Hematopoietic multipotent progenitor cell treated with erythropoietin and hydrocortisone succinate and interleukin-3 and kit ligand, for 8 days (in vitro differentiated cells): ENCODE data around the gene RSPO3.

Experiments used
- DNase-seq: peaks from one replicate; pipeline ENCODE4 v3.0.0-alpha.2; 2015

The RSPO3 gene

GRCh38 chr6:127114214-127114760 lies 4.2 kb upstream of the RSPO3 start:
- DNase-seq, result no peak

GRCh38 chr6:127115084-127115655 lies 3.3 kb upstream of the RSPO3 start:
- no peak for DNase-seq

GRCh38 chr6:127115746-127116145 lies 2.7 kb upstream of the RSPO3 start:
- no peak for DNase-seq

GRCh38 chr6:127117979-127118297 lies 533 bp upstream of the RSPO3 start:
- DNase-seq, result no peak

- DNase-seq, result no peak
These were observed 891 bp downstream of the RSPO3 start for GRCh38 chr6:127119102-127120022.

- no peak for DNase-seq
These were observed 1.7 kb downstream of the RSPO3 start for GRCh38 chr6:127120023-127120786.

GRCh38 chr6:127120787-127121636 lies 2.5 kb downstream of the RSPO3 start:
- peak; percentile 46 for DNase-seq

- no peak for DNase-seq
These were observed 3.1 kb downstream of the RSPO3 start for GRCh38 chr6:127121637-127121960.

- no peak for DNase-seq
These were observed 5.7 kb downstream of the RSPO3 start for GRCh38 chr6:127124172-127124571.

GRCh38 chr6:127124680-127125079 lies 6.2 kb downstream of the RSPO3 start:
- DNase-seq, result no peak

- no peak for DNase-seq
These were observed 9.6 kb downstream of the RSPO3 start for GRCh38 chr6:127128066-127128465.

GRCh38 chr6:127129251-127129650 lies 10.8 kb downstream of the RSPO3 start:
- DNase-seq, result no peak

- DNase-seq, result no peak
These were observed 12.8 kb downstream of the RSPO3 start for GRCh38 chr6:127131275-127131674.

GRCh38 chr6:127131772-127132376 lies 13.4 kb downstream of the RSPO3 start:
- no peak for DNase-seq

GRCh38 chr6:127134136-127134535 lies 15.7 kb downstream of the RSPO3 start:
- DNase-seq, result no peak

GRCh38 chr6:127136786-127137185 lies 18.3 kb downstream of the RSPO3 start:
- DNase-seq, result no peak

- DNase-seq, result no peak
These were observed 28.5 kb downstream of the RSPO3 start for GRCh38 chr6:127146932-127147331.

- no peak for DNase-seq
These were observed 29.1 kb downstream of the RSPO3 start for GRCh38 chr6:127147534-127147933.

GRCh38 chr6:127148511-127148910 lies 30.0 kb downstream of the RSPO3 start:
- no peak for DNase-seq

GRCh38 chr6:127154509-127154908 lies 36.0 kb downstream of the RSPO3 start:
- no peak for DNase-seq

GRCh38 chr6:127160484-127160883 lies 42.0 kb downstream of the RSPO3 start:
- no peak for DNase-seq

GRCh38 chr6:127162836-127163235 lies 44.4 kb downstream of the RSPO3 start:
- no peak for DNase-seq
